ENCODE results near the gene SLC25A2. TPM values are rescaled to one million over a fixed set of nuclear protein-coding genes. Genes with fewer than 3 reads are reported as not detected.

SLC25A2 gene
- 0.48 TPM in 1 of 2 replicates, not detected in the other for total RNA-seq

DNA sequence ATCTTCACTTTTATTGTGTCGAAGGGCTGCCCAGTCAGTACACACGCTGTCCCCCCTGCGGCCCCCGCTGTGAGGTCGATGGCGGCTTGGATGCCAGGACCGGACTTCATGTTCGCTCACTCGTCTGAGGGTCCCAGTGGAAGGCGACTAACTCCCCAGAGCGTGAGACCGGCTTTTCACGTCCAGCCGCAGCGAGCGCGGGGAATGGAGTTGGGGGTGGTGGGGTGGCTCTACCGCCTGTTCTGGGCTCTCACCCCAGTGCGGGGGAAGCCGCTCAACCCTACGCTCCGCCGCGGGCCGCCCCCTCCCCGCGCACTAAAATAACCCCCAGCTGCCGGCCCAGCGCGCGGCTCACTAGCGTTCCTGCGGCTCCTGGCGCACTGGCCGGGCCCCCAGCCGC is at the start of gene SLC25A2:
TSS of gene SLC25A2 (minus strand) at position 294 of the 400 bp plus-strand sequence. CDS start at position 110, 184 bp downstream.

GRCh38 chr5:141349917-141350619 is 46.2 kb upstream of the SLC25A2 start, which contains the start of gene PCDHGB1:
PCDHGB1 (plus strand) TSS chr5:141350099; CDS start chr5:141350261, 162 bp downstream.

DNA sequence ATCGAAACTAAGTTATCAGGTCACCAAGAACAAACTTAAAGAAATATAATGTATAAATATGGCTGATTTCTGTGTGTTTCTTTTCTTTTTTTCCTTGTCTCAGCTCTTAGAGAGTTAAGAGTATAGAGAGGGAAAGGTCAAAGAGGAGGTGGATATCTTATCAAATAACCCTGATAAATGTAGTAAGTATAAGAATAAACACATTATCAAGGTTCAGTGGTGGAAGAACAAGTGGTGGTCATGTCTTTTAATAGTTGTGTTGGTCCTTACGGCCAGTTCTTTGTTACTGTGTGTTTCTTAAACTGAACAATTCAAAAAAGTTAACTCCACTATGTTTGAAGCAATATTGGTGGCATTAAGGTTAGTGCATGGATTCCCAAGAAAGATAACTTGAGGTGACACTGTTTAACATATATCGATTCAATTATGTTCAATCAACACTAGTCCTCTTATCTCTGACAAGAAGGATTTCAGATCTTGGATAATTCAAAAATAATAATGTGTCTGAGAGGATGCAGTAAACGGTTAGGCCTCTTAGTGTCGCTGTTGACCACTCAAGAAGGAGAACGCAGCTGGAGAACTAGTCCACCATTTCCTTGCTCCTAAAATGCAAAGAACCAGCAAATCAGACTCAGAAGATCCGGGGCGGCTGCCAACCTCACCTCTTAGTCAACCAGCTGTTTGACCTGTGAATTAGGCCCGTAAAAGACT is 39.5 kb upstream of the SLC25A2 start, which contains the start of gene PCDHGA3:
TSS of gene PCDHGA3 (plus strand) at position 588 of the 711 bp plus-strand sequence. CDS start 205 bp downstream, outside the sequence.

GRCh38 chr5:141338538-141339306 is 34.9 kb upstream of the SLC25A2 start, which contains the start of gene PCDHGA2:
PCDHGA2 (plus strand) TSS chr5:141338760.

DNA sequence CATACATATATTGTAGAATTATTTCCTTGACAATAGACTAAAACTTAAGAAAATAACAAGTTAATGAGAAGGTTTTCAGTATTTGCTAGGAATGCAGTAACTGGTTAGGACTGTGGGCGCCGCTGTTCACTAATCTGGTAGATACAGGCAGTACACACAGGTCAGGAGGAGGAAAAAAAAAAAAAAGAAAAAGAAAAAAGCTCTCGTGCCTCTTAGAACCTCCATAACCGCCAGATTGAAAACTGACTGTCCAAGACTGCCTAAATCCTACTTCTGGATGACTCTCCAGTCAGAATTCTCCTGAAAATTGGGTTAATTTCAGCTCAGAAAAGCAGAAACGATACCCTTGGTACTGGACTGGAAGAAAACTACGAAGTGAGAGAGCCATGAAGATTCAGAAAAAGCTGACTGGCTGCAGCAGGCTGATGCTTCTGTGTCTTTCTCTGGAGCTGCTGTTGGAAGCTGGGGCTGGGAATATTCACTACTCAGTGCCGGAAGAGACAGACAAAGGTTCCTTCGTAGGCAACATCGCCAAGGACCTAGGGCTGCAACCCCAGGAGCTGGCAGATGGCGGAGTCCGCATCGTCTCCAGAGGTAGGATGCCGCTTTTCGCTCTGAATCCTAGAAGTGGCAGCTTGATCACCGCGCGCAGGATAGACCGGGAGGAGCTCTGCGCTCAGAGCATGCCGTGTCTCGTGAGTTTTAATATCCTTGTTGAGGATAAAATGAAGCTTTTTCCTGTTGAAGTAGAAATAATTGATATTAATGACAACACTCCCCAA is 26.6 kb upstream of the SLC25A2 start, which contains the start of gene PCDHGA1:
TSS of gene PCDHGA1 (plus strand) at position 216 of the 782 bp plus-strand sequence.

GRCh38 chr5:141320225-141321169 is 16.6 kb upstream of the SLC25A2 start, which contains the start of gene TAF7:
TAF7 (minus strand) TSS chr5:141320784; CDS start chr5:141320044, 740 bp downstream.

Other genes with a start within 250 kb of the SLC25A2 start
- 1.6 and 2.0 TPM in 2 replicates for gene PCDHB2, start 209.4 kb downstream of the SLC25A2 start, total RNA-seq
- gene PCDHB3, start 203.6 kb downstream of the SLC25A2 start, total RNA-seq, result 0.57 and 0.65 TPM in 2 replicates
- 0.19 and 0.33 TPM in 2 replicates for gene PCDHB4, start 182.2 kb downstream of the SLC25A2 start, total RNA-seq
- gene PCDHB5, start 168.8 kb downstream of the SLC25A2 start, total RNA-seq, result 0.98 and 1.3 TPM in 2 replicates
- under 0.01 and 0.19 TPM in 2 replicates for gene PCDHB6, start 154.0 kb downstream of the SLC25A2 start, total RNA-seq
- 0.57 and 0.98 TPM in 2 replicates for gene PCDHB7, start 131.4 kb downstream of the SLC25A2 start, total RNA-seq
- 0.29 and 1.3 TPM in 2 replicates for gene PCDHB8, start 126.3 kb downstream of the SLC25A2 start, total RNA-seq
- gene PCDHB16, start 121.7 kb downstream of the SLC25A2 start, total RNA-seq, result 0.65 and 0.86 TPM in 2 replicates
- gene PCDHB9, start 116.9 kb downstream of the SLC25A2 start, total RNA-seq, result 0.38 and 0.65 TPM in 2 replicates
- gene PCDHB10, start 111.7 kb downstream of the SLC25A2 start, total RNA-seq, result 1.1 and 1.3 TPM in 2 replicates
- 0.57 and 0.65 TPM in 2 replicates for gene PCDHB11, start 104.4 kb downstream of the SLC25A2 start, total RNA-seq
- gene PCDHB12, start 95.3 kb downstream of the SLC25A2 start, total RNA-seq, result 0.76 and 0.98 TPM in 2 replicates
- 1.3 and 2.6 TPM in 2 replicates for gene PCDHB13, start 90.1 kb downstream of the SLC25A2 start, total RNA-seq
- gene PCDHB14, start 80.7 kb downstream of the SLC25A2 start, total RNA-seq, result 0.98 and 1.2 TPM in 2 replicates
- 0.98 and 1.1 TPM in 2 replicates for gene PCDHB15, start 58.7 kb downstream of the SLC25A2 start, total RNA-seq
- gene TAF7, start 16.7 kb upstream of the SLC25A2 start, total RNA-seq, result 46.4 and 51.5 TPM in 2 replicates
- 0.65 and 0.67 TPM in 2 replicates for gene PCDHGA1, start 26.5 kb upstream of the SLC25A2 start, total RNA-seq
- gene PCDHGA2, start 34.7 kb upstream of the SLC25A2 start, total RNA-seq, result 1.6 and 2.9 TPM in 2 replicates
- gene PCDHGA3, start 39.8 kb upstream of the SLC25A2 start, total RNA-seq, result 0.86 and 1.3 TPM in 2 replicates
- 0.96 and 2.3 TPM in 2 replicates for gene PCDHGB1, start 46.0 kb upstream of the SLC25A2 start, total RNA-seq
- 6.3 and 9.1 TPM in 2 replicates for gene PCDHGA4, start 51.0 kb upstream of the SLC25A2 start, total RNA-seq
- gene PCDHGB2, start 55.9 kb upstream of the SLC25A2 start, total RNA-seq, result 3.2 and 4.6 TPM in 2 replicates
- gene PCDHGA5, start 60.1 kb upstream of the SLC25A2 start, total RNA-seq, result 1.5 and 1.6 TPM in 2 replicates
- 6.5 and 8.8 TPM in 2 replicates for gene PCDHGB3, start 66.2 kb upstream of the SLC25A2 start, total RNA-seq
- gene PCDHGA6, start 69.8 kb upstream of the SLC25A2 start, total RNA-seq, result 6.0 and 7.2 TPM in 2 replicates
- 3.0 and 4.6 TPM in 2 replicates for gene PCDHGA7, start 78.7 kb upstream of the SLC25A2 start, total RNA-seq
- gene PCDHGB4, start 83.6 kb upstream of the SLC25A2 start, total RNA-seq, result 15.0 and 15.2 TPM in 2 replicates
- 2.0 and 2.9 TPM in 2 replicates for gene PCDHGA8, start 88.6 kb upstream of the SLC25A2 start, total RNA-seq
- 22.4 and 26.1 TPM in 2 replicates for gene PCDHGB5, start 93.9 kb upstream of the SLC25A2 start, total RNA-seq
- gene PCDHGA9, start 98.7 kb upstream of the SLC25A2 start, total RNA-seq, result 5.6 and 6.1 TPM in 2 replicates
- gene PCDHGB6, start 104.0 kb upstream of the SLC25A2 start, total RNA-seq, result 4.3 and 6.2 TPM in 2 replicates
- 8.8 and 9.6 TPM in 2 replicates for gene PCDHGA10, start 108.9 kb upstream of the SLC25A2 start, total RNA-seq
- gene PCDHGB7, start 113.6 kb upstream of the SLC25A2 start, total RNA-seq, result 10.9 and 15.7 TPM in 2 replicates
- 11.4 and 12.4 TPM in 2 replicates for gene PCDHGA11, start 117.0 kb upstream of the SLC25A2 start, total RNA-seq
- gene PCDHGA12, start 126.5 kb upstream of the SLC25A2 start, total RNA-seq, result 6.9 and 12.0 TPM in 2 replicates
- gene PCDHGC3, start 171.9 kb upstream of the SLC25A2 start, total RNA-seq, result 17.0 and 20.5 TPM in 2 replicates
- 2.2 and 2.3 TPM in 2 replicates for gene PCDHGC4, start 181.0 kb upstream of the SLC25A2 start, total RNA-seq
- gene PCDHGC5, start 185.0 kb upstream of the SLC25A2 start, total RNA-seq, result 1.3 and 1.4 TPM in 2 replicates

Measured in vein endothelial cell (primary cell).